ENCODE results near the gene ATRIP. TPM values are rescaled to one million over a fixed set of nuclear protein-coding genes. Genes with fewer than 3 reads are reported as not detected.

ATRIP gene
- total RNA-seq, 5 donors from 2014 or later (not counting 1 experiment from before 2014, with no cell fraction given), result 7.8 to 14.9 (median 12.8) TPM

GRCh38 chr3:48440590-48440958, 6.0 kb upstream of the ATRIP start:
- Histone ChIP-seq H3K9me3 (no peaks in the 10 kb centered on the region), H3K4me3 (ENCODE audit: control insufficient read depth in 1 of 2, extremely low read depth in 1 of 2, low read length in 1 of 2) (peak overlapping the region; percentile 80 to 90), H3K27me3 (replicated peaks in 1 of 2; ENCODE audit: control insufficient read depth in 2 of 2, extremely low read depth in 1 of 2, insufficient read depth in 2 of 2, low read length in 1 of 2) (no peaks in the 10 kb centered on the region), H3K36me3 (ENCODE audit: control insufficient read depth in 2 of 2, extremely low read depth in 1 of 2, insufficient read depth in 1 of 2, low read length in 1 of 2) (peaks cover 5 to 34% of the 10 kb centered on the region in 2 donors), H3K27ac (ENCODE audit: low read length) (peak overlapping the region; percentile 93), H3K4me1 (ENCODE audit: control insufficient read depth in 1 of 2, extremely low read depth in 1 of 2, insufficient read depth in 2 of 2, low read length in 2 of 2) (peaks cover 12 to 47% of the 10 kb centered on the region in 2 experiments)
- Mint-ChIP-seq H3K36me3 (peaks cover 10% of the 10 kb centered on the region), H3K27me3 (no peaks in the 10 kb centered on the region), H3K27ac (peak overlapping the region; percentile 98 to 99), H3K4me3 (peak overlapping the region; percentile 81 to 96 (median 89)), H3K4me1 (peaks cover 28 to 42% (median 36%) of the 10 kb centered on the region in 3 donors), H3K9me3 (no peaks in the 10 kb centered on the region)
- WGBS (ENCODE audit: insufficient coverage), result under 1% methylated on average over 18 of the region's 21 CpGs
- ATAC-seq (replicated peaks in 1 of 4), result peak; percentile 2 to 6 (median 4)
- POLR2A ChIA-PET, result interaction anchor here (0.7 to 1.9 kb wide), 3 partner anchors 26 to 172 kb away, joined by 3 to 10 read pairs (median 4); no protein-coding TSS in a partner anchor
- CTCF ChIA-PET, result interaction anchor here (1.2 to 2.1 kb wide), 4 partner anchors 40 to 172 kb away, joined by 5 to 16 read pairs (median 6); partner anchors contain the start of gene PFKFB4 (in 1 of the 2)
- DNase-seq, result peak in 2 of 35 experiments; percentile 15 to 47

- DNase-seq (no peak), ATAC-seq (replicated peaks in 1 of 4) (no peak)
- peaks cover 10% of the 10 kb centered on the region for H3K36me3 Mint-ChIP-seq
- Histone ChIP-seq H3K27ac (ENCODE audit: low read length) (peak overlapping the region; percentile 93), H3K4me1 (ENCODE audit: control insufficient read depth in 1 of 2, extremely low read depth in 1 of 2, insufficient read depth in 2 of 2, low read length in 2 of 2) (peaks cover 20 to 46% of the 10 kb centered on the region in 2 experiments), H3K36me3 (ENCODE audit: control insufficient read depth in 2 of 2, extremely low read depth in 1 of 2, insufficient read depth in 1 of 2, low read length in 1 of 2) (peaks cover 5 to 34% of the 10 kb centered on the region in 2 donors), H3K9me3 (no peaks in the 10 kb centered on the region), H3K27me3 (replicated peaks in 1 of 2; ENCODE audit: control insufficient read depth in 2 of 2, extremely low read depth in 1 of 2, insufficient read depth in 2 of 2, low read length in 1 of 2) (no peaks in the 10 kb centered on the region), H3K4me3 (ENCODE audit: control insufficient read depth in 1 of 2, extremely low read depth in 1 of 2, low read length in 1 of 2) (peak overlapping the region in 1 of 2 donors; percentile 90)
- peak overlapping the region; percentile 98 to 99 for H3K27ac Mint-ChIP-seq
- ChIA-PET POLR2A (interaction anchor here (0.7 kb wide), 3 partner anchors 116 to 1440 kb away, joined by 4 to 16 read pairs (median 6); no protein-coding TSS in a partner anchor), CTCF (interaction anchor here in 1 of 2 donors (0.7 kb wide), 1 partner anchor 40 kb away, joined by 5 read pairs; no protein-coding TSS in a partner anchor)
- no peaks in the 10 kb centered on the region for H3K27me3 Mint-ChIP-seq
- H3K9me3 Mint-ChIP-seq, result no peaks in the 10 kb centered on the region
- peak overlapping the region; percentile 81 to 96 (median 89) for H3K4me3 Mint-ChIP-seq
- WGBS (ENCODE audit: insufficient coverage), result 74% methylated on average over 3 of the region's 6 CpGs
- H3K4me1 Mint-ChIP-seq, result peaks cover 38 to 53% (median 47%) of the 10 kb centered on the region in 3 donors
These were observed 4.6 kb upstream of the ATRIP start for GRCh38 chr3:48441940-48442339.

GRCh38 chr3:48445277-48445882, 1.2 kb upstream of the ATRIP start:
- H3K9me3 Mint-ChIP-seq, result no peaks in the 10 kb centered on the region
- Histone ChIP-seq H3K36me3 (ENCODE audit: control insufficient read depth in 2 of 2, extremely low read depth in 1 of 2, insufficient read depth in 1 of 2, low read length in 1 of 2) (peaks cover 5 to 34% of the 10 kb centered on the region in 2 donors), H3K27ac (ENCODE audit: low read length) (peak overlapping the region; percentile 34), H3K4me3 (ENCODE audit: control insufficient read depth in 1 of 2, extremely low read depth in 1 of 2, low read length in 1 of 2) (no peak overlapping the region), H3K4me1 (ENCODE audit: control insufficient read depth in 1 of 2, extremely low read depth in 1 of 2, insufficient read depth in 2 of 2, low read length in 2 of 2) (peaks cover 23 to 42% of the 10 kb centered on the region in 2 experiments), H3K27me3 (replicated peaks in 1 of 2; ENCODE audit: control insufficient read depth in 2 of 2, extremely low read depth in 1 of 2, insufficient read depth in 2 of 2, low read length in 1 of 2) (no peaks in the 10 kb centered on the region), H3K9me3 (no peaks in the 10 kb centered on the region)
- H3K27ac Mint-ChIP-seq, result peak overlapping the region; percentile 85 to 86
- H3K27me3 Mint-ChIP-seq, result no peaks in the 10 kb centered on the region
- DNase-seq, result no peak
- POLR2A ChIA-PET, result interaction anchor here in 1 of 2 donors (0.6 kb wide), 1 partner anchor 9 kb away, joined by 3 read pairs; no protein-coding TSS in a partner anchor
- CTCF ChIA-PET, result interaction anchor here (0.6 to 2.4 kb wide), 4 partner anchors 9 to 44 kb away, joined by 4 to 27 read pairs (median 5); no protein-coding TSS in a partner anchor
- ATAC-seq (replicated peaks in 1 of 4), result no peak
- peaks cover 10% of the 10 kb centered on the region for H3K36me3 Mint-ChIP-seq
- H3K4me3 Mint-ChIP-seq, result peak overlapping the region; percentile 76 to 97 (median 84)
- H3K4me1 Mint-ChIP-seq, result peaks cover 44 to 52% (median 52%) of the 10 kb centered on the region in 3 donors
- WGBS (ENCODE audit: insufficient coverage), result 82% methylated on average over 4 of the region's 6 CpGs

- WGBS (ENCODE audit: insufficient coverage), result 23% methylated on average over 4 of the region's 6 CpGs
- ChIA-PET POLR2A (interaction anchor here in 1 of 2 donors (0.6 kb wide), 1 partner anchor 145 kb away, joined by 4 read pairs; the partner anchor contains the start of gene NME6), CTCF (interaction anchor here (0.5 to 2.4 kb wide), 6 partner anchors 10 to 62 kb away, joined by 3 to 27 read pairs (median 4); no protein-coding TSS in a partner anchor)
- H3K36me3 ChIP-seq (ENCODE audit: control insufficient read depth in 2 of 2, extremely low read depth in 1 of 2, insufficient read depth in 1 of 2, low read length in 1 of 2), result peaks cover 7 to 34% of the 10 kb centered on the region in 2 donors
- Mint-ChIP-seq H3K27ac (peak overlapping the region; percentile 85 to 86), H3K9me3 (no peaks in the 10 kb centered on the region), H3K4me3 (peak overlapping the region; percentile 76 to 97 (median 84)), H3K36me3 (peaks cover 7% of the 10 kb centered on the region), H3K27me3 (no peaks in the 10 kb centered on the region), H3K4me1 (peaks cover 44 to 52% (median 47%) of the 10 kb centered on the region in 3 donors)
- ATAC-seq (replicated peaks in 1 of 4) (peak in 2 of 4 experiments; percentile 6), DNase-seq (no peak)
- peak overlapping the region; percentile 83 to 90 for H3K4me3 ChIP-seq (ENCODE audit: control insufficient read depth in 1 of 2, extremely low read depth in 1 of 2, low read length in 1 of 2)
- H3K4me1 ChIP-seq (ENCODE audit: control insufficient read depth in 1 of 2, extremely low read depth in 1 of 2, insufficient read depth in 2 of 2, low read length in 2 of 2), result peaks cover 20 to 36% of the 10 kb centered on the region in 2 experiments
- no peaks in the 10 kb centered on the region for H3K27me3 ChIP-seq (replicated peaks in 1 of 2; ENCODE audit: control insufficient read depth in 2 of 2, extremely low read depth in 1 of 2, insufficient read depth in 2 of 2, low read length in 1 of 2)
- no peaks in the 10 kb centered on the region for H3K9me3 ChIP-seq
- peak overlapping the region; percentile 74 for H3K27ac ChIP-seq (ENCODE audit: low read length)
These were observed 503 bp upstream of the ATRIP start for GRCh38 chr3:48446043-48446424.

GRCh38 chr3:48451270-48451669, 4.7 kb downstream of the ATRIP start:
- no peak for ATAC-seq (replicated peaks in 1 of 4)
- POLR2A ChIA-PET, result no interaction called here
- Mint-ChIP-seq H3K36me3 (peaks cover 27% of the 10 kb centered on the region), H3K9me3 (no peaks in the 10 kb centered on the region), H3K27ac (peak overlapping the region in 1 of 2 donors; percentile 1), H3K4me3 (no peak overlapping the region), H3K27me3 (no peaks in the 10 kb centered on the region), H3K4me1 (peaks cover 24 to 28% (median 24%) of the 10 kb centered on the region in 3 donors)
- H3K4me3 ChIP-seq (ENCODE audit: control insufficient read depth in 1 of 2, extremely low read depth in 1 of 2, low read length in 1 of 2), result no peak overlapping the region
- no peaks in the 10 kb centered on the region for H3K9me3 ChIP-seq
- DNase-seq, result no peak
- H3K36me3 ChIP-seq (ENCODE audit: control insufficient read depth in 2 of 2, extremely low read depth in 1 of 2, insufficient read depth in 1 of 2, low read length in 1 of 2), result peaks cover 12 to 40% of the 10 kb centered on the region in 2 donors
- peaks cover 8 to 12% of the 10 kb centered on the region in 2 experiments for H3K4me1 ChIP-seq (ENCODE audit: control insufficient read depth in 1 of 2, extremely low read depth in 1 of 2, insufficient read depth in 2 of 2, low read length in 2 of 2)
- WGBS (ENCODE audit: insufficient coverage), result 100% methylated on average over 1 of the region's 1 CpG
- no peak overlapping the region for H3K27ac ChIP-seq (ENCODE audit: low read length)
- no peaks in the 10 kb centered on the region for H3K27me3 ChIP-seq (replicated peaks in 1 of 2; ENCODE audit: control insufficient read depth in 2 of 2, extremely low read depth in 1 of 2, insufficient read depth in 2 of 2, low read length in 1 of 2)
- CTCF ChIA-PET, result interaction anchor here (0.6 to 1.4 kb wide), 2 partner anchors 15 to 51 kb away, joined by 4 to 7 read pairs; no protein-coding TSS in a partner anchor

- Mint-ChIP-seq H3K27me3 (no peaks in the 10 kb centered on the region), H3K27ac (no peak overlapping the region), H3K36me3 (peaks cover 38% of the 10 kb centered on the region), H3K4me3 (no peak overlapping the region), H3K9me3 (no peaks in the 10 kb centered on the region), H3K4me1 (peaks cover 4 to 7% (median 7%) of the 10 kb centered on the region in 3 donors)
- Histone ChIP-seq H3K27me3 (replicated peaks in 1 of 2; ENCODE audit: control insufficient read depth in 2 of 2, extremely low read depth in 1 of 2, insufficient read depth in 2 of 2, low read length in 1 of 2) (no peaks in the 10 kb centered on the region), H3K4me1 (ENCODE audit: control insufficient read depth in 1 of 2, extremely low read depth in 1 of 2, insufficient read depth in 2 of 2, low read length in 2 of 2) (no peaks in the 10 kb centered on the region), H3K27ac (ENCODE audit: low read length) (no peak overlapping the region), H3K9me3 (no peaks in the 10 kb centered on the region), H3K4me3 (ENCODE audit: control insufficient read depth in 1 of 2, extremely low read depth in 1 of 2, low read length in 1 of 2) (no peak overlapping the region), H3K36me3 (ENCODE audit: control insufficient read depth in 2 of 2, extremely low read depth in 1 of 2, insufficient read depth in 1 of 2, low read length in 1 of 2) (peaks cover 6 to 67% of the 10 kb centered on the region in 2 donors)
- POLR2A ChIA-PET, result interaction anchor here in 1 of 2 donors (0.6 kb wide), 1 partner anchor 41 kb away, joined by 4 read pairs; no protein-coding TSS in a partner anchor
- DNase-seq (no peak), ATAC-seq (replicated peaks in 1 of 4) (no peak)
- CTCF ChIA-PET, result interaction anchor here (0.7 to 3.0 kb wide), 2 partner anchors 20 to 1591 kb away, joined by 5 to 16 read pairs; no protein-coding TSS in a partner anchor
- no CpG with 5 or more reads among the region's 1 CpG for WGBS (ENCODE audit: insufficient coverage)
These were observed 9.9 kb downstream of the ATRIP start for GRCh38 chr3:48456456-48456855.
